NCI-H460 (cell line): ENCODE data around the gene TLCD1. TPM values are rescaled to one million over a fixed set of nuclear protein-coding genes. Genes with fewer than 3 reads are reported as not detected.
A peak's percentile ranks its signal among the peaks of the same experiment; 100 is the strongest.
"Not testable (repeated sequence)": the region's sequence is repeated elsewhere in the genome, so short reads cannot be mapped to it uniquely, and the experiment has no call there.

Experiments used
- DNase-seq: peaks from one replicate; pipeline ENCODE4 v3.0.0-alpha.2; 2016; ENCODE audit warnings: low read depth; ENCODE audit errors: extremely low read depth
- total RNA-seq: library from RNA; depleted of rRNA; stranded (reverse); fragments of >200 nt; shearing (Covaris generic); gene quantifications from 2 replicates; pipeline ENCODE4 v1.2.3, GENCODE V29; 2014

TLCD1 gene
- total RNA-seq, 1 experiment from 2014 or later = 27.9 TPM

GRCh38 chr17:28735242-28735722 is 9.2 kb upstream of the TLCD1 start:
- DNase-seq = no peak

GRCh38 chr17:28734712-28735241 is 8.7 kb upstream of the TLCD1 start:
- DNase-seq = no peak

DNA sequence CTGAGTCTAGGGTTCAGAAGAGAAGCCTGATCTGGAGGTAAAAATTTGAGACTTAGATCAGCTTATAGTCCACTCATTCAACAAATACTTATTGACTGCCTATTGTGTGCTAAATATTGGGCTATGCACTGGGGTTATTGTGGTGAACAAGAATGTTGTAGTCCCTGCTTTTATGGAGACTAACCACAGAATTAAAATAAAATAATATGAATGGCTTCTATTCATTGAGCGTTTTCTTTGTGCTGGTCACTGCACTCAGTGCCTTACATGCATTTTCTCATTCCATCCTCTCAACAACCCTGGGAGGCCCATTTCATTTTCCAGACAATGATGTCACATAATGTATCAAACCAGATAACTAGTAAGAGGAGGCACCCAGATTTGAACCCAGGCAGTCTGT is 7.3 kb upstream of the TLCD1 start:
- no peak for DNase-seq

GRCh38 chr17:28729950-28730330 is 3.9 kb upstream of the TLCD1 start:
- no peak for DNase-seq

GRCh38 chr17:28728364-28729200 is 2.5 kb upstream of the TLCD1 start, which contains the start of gene NEK8:
TSS of gene NEK8 (plus strand) at chr17:28728788. CDS start at chr17:28728814, 26 bp downstream.
- DNase-seq = peak; percentile 96

- peak; percentile 95 for DNase-seq
Measured at GRCh38 chr17:28726627-28727491, 826 bp upstream of the TLCD1 start.

DNA sequence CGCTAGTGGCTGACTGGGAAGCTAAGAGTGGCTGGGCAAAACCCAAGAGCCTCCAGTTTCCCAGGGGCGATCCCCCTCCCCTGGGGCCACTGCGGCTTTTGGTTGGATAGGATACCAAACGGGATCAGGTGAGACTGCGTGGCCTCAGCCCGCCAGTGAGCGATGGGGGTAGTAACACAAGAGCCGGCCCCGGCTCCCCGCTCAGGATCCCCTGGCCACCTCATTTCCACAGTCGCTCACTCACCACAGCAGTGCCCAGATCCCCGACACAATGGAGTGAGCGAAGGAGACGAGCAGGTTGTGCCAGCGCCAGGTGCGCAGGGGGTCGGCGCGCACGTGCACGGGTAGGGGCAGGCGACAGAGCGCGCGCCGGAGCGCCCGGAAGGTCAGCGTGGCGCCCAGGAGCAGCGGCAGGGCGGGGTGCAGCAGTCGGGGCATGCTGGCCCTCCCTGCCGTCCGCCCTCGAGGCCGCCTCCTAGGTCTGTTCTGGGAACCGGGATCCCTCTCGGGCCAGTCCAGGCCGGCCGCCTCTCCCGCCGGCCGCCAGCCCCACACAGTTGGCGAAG is 290 bp downstream of the TLCD1 start:
- DNase-seq = peak; percentile 55

DNA sequence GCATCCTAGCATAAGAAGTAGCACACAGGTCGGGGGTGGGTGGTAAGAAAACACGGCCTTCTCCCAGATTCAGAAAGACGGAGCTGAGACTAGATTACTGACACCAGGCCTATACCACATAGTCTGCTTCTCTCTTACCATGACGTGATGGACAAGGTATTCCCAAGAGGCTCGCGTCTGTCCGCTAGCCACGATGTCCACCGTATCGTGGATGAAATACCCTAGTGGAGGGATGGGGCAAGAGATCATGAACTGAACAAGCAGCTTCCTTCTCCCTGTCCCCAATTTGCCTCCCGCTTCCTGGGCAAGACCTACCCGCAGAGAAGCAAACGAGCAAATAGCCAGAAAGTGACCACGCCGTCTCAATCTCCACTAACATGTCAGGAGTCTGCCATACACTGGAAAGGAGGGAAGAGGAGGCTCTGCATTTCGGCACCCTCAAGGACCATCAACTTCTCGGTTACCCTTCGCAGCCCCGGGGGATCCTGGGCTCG is 820 bp downstream of the TLCD1 start:
- DNase-seq = peak; percentile 78

DNA sequence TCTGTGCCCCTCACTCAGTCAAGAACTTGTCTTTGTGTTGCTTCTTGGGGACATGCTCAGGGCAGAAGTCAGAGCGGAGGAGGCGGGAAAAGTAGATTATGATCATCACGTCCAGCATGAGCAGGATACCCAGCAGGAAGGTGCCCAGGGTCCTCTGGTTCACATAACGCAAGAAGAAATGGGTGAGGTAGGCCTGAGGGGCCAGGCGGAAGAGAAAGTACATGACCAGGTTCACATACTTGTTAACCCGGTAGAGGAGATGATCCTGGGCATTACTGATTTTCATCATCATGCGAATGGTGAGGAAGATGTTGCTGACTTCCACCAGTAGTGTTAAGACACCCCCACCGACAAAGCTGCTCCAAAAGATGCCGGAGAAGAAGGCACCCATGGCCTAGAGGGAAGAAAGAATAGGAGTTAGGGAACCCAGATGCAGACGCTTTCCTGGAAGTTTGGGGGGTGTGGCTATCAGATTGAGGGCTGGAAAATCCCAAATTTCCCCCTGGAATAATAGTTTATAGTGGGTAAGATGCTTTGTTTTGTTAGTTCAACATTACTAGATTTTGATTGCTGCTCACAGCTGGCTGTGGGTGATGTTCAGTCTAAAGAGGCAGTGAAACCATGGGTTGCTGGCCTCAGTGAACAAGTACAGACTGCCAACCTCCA is 1.4 kb downstream of the TLCD1 start:
- DNase-seq = no peak

DNA sequence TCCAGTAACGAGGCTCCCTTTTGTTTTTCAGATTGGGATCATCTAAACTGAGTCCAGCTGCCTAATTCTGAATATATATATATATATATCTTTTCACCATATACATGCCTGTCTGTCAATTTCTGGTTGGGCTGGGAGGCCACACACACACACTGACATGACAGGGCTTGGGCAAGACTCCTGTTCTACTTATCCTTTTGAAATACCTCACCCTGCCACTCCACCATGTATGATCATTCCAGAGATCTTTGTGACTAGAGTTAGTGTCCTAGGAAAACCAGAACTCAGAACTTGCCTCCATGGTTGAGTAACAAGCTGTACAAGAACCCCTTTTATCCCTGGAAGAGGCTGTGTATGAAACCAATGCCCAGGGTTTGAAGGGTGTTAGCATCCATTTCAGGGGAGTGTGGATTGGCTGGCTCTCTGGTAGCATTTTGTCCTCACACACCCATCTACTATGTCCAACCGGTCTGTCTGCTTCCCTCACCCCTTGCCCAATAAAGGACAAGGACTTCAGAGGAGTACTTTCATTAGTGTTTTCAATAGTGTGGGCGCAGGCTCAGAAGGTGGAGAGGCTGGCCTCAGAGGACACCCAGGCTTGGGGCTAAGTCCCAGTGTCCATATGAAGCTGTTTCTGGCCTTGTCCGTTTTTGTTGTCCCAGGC is 2.1 kb downstream of the TLCD1 start:
- not testable (repeated sequence) for DNase-seq

DNA sequence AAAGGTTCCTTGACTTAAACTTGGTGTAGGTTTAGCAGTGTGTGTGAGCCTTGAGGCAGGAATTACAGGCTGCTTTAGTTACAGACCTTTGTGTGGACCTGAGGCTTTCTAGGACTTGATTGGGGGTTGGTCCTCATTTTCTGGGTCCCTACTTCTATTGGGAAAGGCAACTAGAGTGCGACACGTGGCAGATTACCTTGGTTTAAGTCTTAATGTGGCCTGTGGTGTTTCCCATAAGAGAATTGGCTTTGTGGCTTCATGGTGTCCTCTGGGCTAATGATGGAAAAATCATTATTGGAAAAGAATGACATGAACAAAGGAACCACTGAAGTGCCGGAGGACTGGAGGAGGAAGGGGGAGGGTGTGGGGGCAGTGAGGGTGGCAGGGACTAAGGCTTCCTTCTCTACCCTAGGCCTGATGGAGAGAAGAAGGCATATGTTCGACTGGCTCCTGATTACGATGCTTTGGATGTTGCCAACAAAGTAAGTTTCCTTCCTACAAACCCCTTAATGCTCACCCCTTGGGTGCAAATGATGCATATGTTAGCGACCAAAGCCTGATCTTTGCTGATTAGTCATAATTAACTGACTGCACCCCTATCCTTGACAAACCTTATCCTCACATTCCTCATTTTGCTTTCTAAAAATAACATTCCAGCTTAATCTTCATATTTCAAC is 2.7 kb downstream of the TLCD1 start:
- DNase-seq = no peak

GRCh38 chr17:28722417-28723158 is 3.4 kb downstream of the TLCD1 start:
- no peak for DNase-seq

DNA sequence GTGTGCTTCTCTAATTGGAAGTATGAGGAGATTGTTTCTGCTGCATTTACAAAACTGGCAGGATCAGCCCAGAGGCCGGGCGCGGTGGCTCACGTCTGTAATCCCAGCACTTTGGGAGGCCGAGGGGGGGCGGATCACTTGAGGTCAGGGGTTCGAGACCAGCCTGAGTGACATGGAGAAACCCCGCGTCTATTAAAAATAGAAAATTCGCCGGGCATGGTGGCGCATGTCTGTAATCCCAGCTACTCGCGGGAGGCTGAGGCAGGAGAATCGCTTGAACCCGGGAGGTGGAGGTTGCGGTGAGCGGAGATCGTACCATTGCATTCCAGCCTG is 5.1 kb downstream of the TLCD1 start:
- not testable (repeated sequence) for DNase-seq

GRCh38 chr17:28720247-28720996 is 5.6 kb downstream of the TLCD1 start:
- no peak for DNase-seq

- DNase-seq = no peak
Measured at GRCh38 chr17:28719021-28719433, 7.0 kb downstream of the TLCD1 start.

- no peak for DNase-seq
Measured at GRCh38 chr17:28718333-28719020, 7.6 kb downstream of the TLCD1 start.
